IPS-18c (cell line): ENCODE data around the gene SSBP3.

Source experiments
- H3K4me3 ChIP-seq: 2 replicates; pipeline ENCODE4 v1.7.0; 2013; ENCODE audit warnings: low read depth, mild to moderate bottlenecking, low read length, moderate library complexity; ENCODE audit not compliant: insufficient read depth
- H3K9me3 ChIP-seq: one replicate; pipeline ENCODE4 v1.6.1; 2013; ENCODE audit warnings: mild to moderate bottlenecking, low read length, moderate library complexity; ENCODE audit not compliant: control insufficient read depth, insufficient read depth

SSBP3 gene

GRCh38 chr1:54193453-54193852 lies 212.7 kb downstream of the SSBP3 start:
- H3K4me3 ChIP-seq, result no peak overlapping the region
- no peaks in the 10 kb centered on the region for H3K9me3 ChIP-seq

GRCh38 chr1:54191525-54191924 lies 214.7 kb downstream of the SSBP3 start:
- H3K9me3 ChIP-seq, result no peaks in the 10 kb centered on the region
- no peak overlapping the region for H3K4me3 ChIP-seq

- Histone ChIP-seq H3K9me3 (no peaks in the 10 kb centered on the region), H3K4me3 (no peak overlapping the region)
Observed at GRCh38 chr1:54190526-54190925, 215.7 kb downstream of the SSBP3 start.

DNA sequence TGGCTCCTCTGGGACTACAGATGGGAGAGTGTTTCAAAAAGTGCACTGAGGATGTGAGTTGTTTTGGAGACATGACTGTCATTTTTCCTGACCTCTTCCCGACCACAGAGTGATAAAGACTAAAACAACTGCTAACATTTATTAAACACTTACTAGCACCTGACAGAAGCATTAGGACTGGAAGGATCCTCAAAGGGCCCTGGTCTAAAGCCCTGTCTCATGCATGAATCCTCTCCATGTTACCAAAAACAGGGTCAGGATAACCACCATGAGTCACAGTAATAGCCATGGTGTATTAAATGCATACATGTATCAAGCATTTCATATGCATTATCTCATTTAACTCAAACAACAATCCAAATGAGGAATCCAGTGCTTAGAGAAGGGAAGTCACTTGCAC lies 217.9 kb downstream of the SSBP3 start:
- no peak overlapping the region for H3K4me3 ChIP-seq

DNA sequence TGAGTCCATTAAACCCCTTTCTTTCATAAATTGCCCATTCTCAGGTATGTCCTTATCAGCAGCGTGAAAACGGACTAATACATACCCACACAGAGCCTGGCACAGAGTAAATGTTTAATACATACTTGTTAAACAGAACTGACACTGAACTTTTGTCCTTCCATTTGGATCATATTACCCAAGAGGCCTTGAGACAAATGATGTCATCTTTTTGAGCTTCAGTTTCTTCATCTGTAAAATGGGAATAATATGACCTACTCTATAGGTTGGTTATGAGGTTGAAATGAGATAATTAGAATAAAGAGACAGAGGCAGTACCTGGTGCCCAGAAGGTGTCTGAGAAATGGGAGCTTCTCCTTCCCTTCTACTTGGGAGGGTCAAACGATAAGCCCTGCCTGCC lies 220.1 kb downstream of the SSBP3 start:
- Histone ChIP-seq H3K9me3 (no peaks in the 10 kb centered on the region), H3K4me3 (no peak overlapping the region)

More for the DNA sequence above, 217.9 kb downstream of the SSBP3 start:
- no peaks in the 10 kb centered on the region for H3K9me3 ChIP-seq

GRCh38 chr1:54180701-54181360 lies 225.4 kb downstream of the SSBP3 start:
- Histone ChIP-seq H3K4me3 (no peak overlapping the region), H3K9me3 (no peaks in the 10 kb centered on the region)

DNA sequence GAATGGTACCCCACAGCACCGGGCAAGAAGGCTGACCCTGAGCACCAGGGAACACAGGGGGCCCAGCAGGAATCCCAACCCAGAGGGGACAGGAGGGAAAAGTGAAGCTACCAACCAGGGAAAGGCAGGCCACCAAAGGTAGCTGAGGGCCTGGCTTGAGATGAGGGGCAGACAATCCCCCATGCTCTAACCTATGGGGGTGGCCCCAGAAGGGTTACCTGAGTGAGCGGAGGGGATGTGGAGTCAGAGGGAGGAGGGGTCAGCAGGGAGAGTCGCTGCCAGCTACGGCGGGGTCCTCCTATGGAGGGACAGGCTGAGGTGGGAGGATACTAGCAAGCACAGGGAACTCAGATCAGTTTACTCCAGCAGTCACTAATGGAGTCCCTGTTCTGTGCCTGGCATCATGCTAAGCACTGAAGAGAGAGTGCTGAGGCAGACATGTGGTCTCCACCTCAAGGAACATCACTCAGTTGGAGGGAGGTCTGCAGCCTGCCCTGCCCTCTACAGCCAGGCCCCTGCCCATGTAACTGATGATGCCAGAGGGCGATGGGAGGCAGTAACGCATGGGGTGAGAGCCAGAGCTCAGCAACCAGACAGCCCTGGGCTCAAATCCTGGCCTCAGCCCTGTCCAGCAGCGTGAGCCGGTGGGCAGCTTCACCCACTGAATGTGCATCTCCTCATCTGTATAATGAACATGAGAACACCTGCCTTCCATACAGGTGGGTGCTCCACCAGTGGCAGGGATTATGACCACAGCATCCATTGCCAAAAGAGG lies 227.7 kb downstream of the SSBP3 start:
- no peaks in the 10 kb centered on the region for H3K9me3 ChIP-seq
- no peak overlapping the region for H3K4me3 ChIP-seq

GRCh38 chr1:54177726-54178125 lies 228.5 kb downstream of the SSBP3 start:
- Histone ChIP-seq H3K9me3 (no peaks in the 10 kb centered on the region), H3K4me3 (no peak overlapping the region)

GRCh38 chr1:54176621-54177327 lies 229.4 kb downstream of the SSBP3 start:
- H3K9me3 ChIP-seq, result no peaks in the 10 kb centered on the region

More at GRCh38 chr1:54176621-54177327, 229.4 kb downstream of the SSBP3 start:
- no peak overlapping the region for H3K4me3 ChIP-seq
